HG03045 (cell line): ENCODE results near the gene RAB40C.
A peak's percentile ranks its signal among the peaks of the same experiment; 100 is the strongest.

Experiments used
- ATAC-seq: cut with Tn5 transposase; IDR thresholded peaks from one replicate; pipeline ENCODE4 v1.9.1; 2021; ENCODE audit warnings: mild to moderate bottlenecking, moderate library complexity; ENCODE audit not compliant: unreplicated experiment

Gene RAB40C

GRCh38 chr16:559021-559380 is 30.9 kb upstream of the RAB40C start:
- ATAC-seq: no peak

GRCh38 chr16:559411-560203 is 30.3 kb upstream of the RAB40C start:
- no peak for ATAC-seq

- ATAC-seq: no peak
Observed at GRCh38 chr16:560204-560700, 29.6 kb upstream of the RAB40C start, which contains the start of gene PRR35. Gene PRR35 (plus strand): TSS chr16:560394. CDS start chr16:563295, 2,901 bp downstream.

- ATAC-seq: no peak
Observed at GRCh38 chr16:560701-561412, 29.0 kb upstream of the RAB40C start.

GRCh38 chr16:561413-561794 is 28.5 kb upstream of the RAB40C start:
- no peak for ATAC-seq

GRCh38 chr16:561957-562938 is 27.6 kb upstream of the RAB40C start:
- no peak for ATAC-seq

GRCh38 chr16:563072-563644 is 26.7 kb upstream of the RAB40C start:
- ATAC-seq: no peak

- ATAC-seq: no peak
Observed at GRCh38 chr16:564690-565418, 25.0 kb upstream of the RAB40C start.

- no peak for ATAC-seq
Observed at GRCh38 chr16:565419-566330, 24.2 kb upstream of the RAB40C start.

- peak; percentile 39 for ATAC-seq
Observed at GRCh38 chr16:566475-567372, 23.1 kb upstream of the RAB40C start, which contains the start of gene NHLRC4. Gene NHLRC4 (plus strand): TSS chr16:567005. CDS start chr16:568048, 1,043 bp downstream.

GRCh38 chr16:567373-568256 is 22.3 kb upstream of the RAB40C start:
- ATAC-seq: no peak

- no peak for ATAC-seq
Observed at GRCh38 chr16:568401-569258, 21.2 kb upstream of the RAB40C start.

GRCh38 chr16:569445-570254 is 20.2 kb upstream of the RAB40C start, which contains the start of gene PIGQ:
Gene PIGQ (plus strand): TSS chr16:569968. CDS start chr16:574075, 4,107 bp downstream.
- ATAC-seq: peak; percentile 37

GRCh38 chr16:572865-573650 is 16.8 kb upstream of the RAB40C start:
- no peak for ATAC-seq
